ACHN (cell line): ENCODE data around the gene HS6ST1.

Experiments
- DNase-seq: peaks from one replicate; pipeline ENCODE4 v3.0.0-alpha.2; 2015
- in situ Hi-C: cut with HindIII; loops from 2 replicates; pipeline ENCODE4 v1.10.0; 2017; ENCODE audit warnings: low sequenced_read_pairs, low pct_ligation_motif_present, low pct_unique_long_range_greater_than_20kb

HS6ST1 gene

GRCh38 chr2:128233790-128234395 is 84.8 kb downstream of the HS6ST1 start:
- in situ Hi-C loops: no loop called here
- DNase-seq: no peak

- in situ Hi-C loops: no loop called here
These were observed 85.5 kb downstream of the HS6ST1 start for GRCh38 chr2:128232965-128233789.

GRCh38 chr2:128228894-128229293 is 89.8 kb downstream of the HS6ST1 start:
- no peak for DNase-seq
- in situ Hi-C loops: no loop called here

More at GRCh38 chr2:128232965-128233789, 85.5 kb downstream of the HS6ST1 start:
- DNase-seq: peak; percentile 75

GRCh38 chr2:128227862-128228261 is 90.8 kb downstream of the HS6ST1 start:
- in situ Hi-C loops: no loop called here
- no peak for DNase-seq

GRCh38 chr2:128219891-128220290 is 98.8 kb downstream of the HS6ST1 start:
- in situ Hi-C loops: no loop called here
- no peak for DNase-seq

GRCh38 chr2:128217671-128218070 is 101.0 kb downstream of the HS6ST1 start:
- DNase-seq: no peak
- in situ Hi-C loops: no loop called here

- in situ Hi-C loops: no loop called here
- no peak for DNase-seq
These were observed 102.6 kb downstream of the HS6ST1 start for GRCh38 chr2:128215897-128216642.
